Naive thymus-derived CD4-positive, alpha-beta T cell (primary cell): Measurements from ENCODE around the gene SIRT2. TPM values are rescaled to one million over a fixed set of nuclear protein-coding genes. Genes with fewer than 3 reads are reported as not detected.
"Not testable (repeated sequence)": the region's sequence is repeated elsewhere in the genome, so short reads cannot be mapped to it uniquely, and the experiment has no call there.

Source experiments
- ATAC-seq: fragments of 150-1000 bp; cut with Tn5 transposase; 2 replicates; pipeline ENCODE4 v1.10.0; 2021; ENCODE audit warnings: mild to moderate bottlenecking, moderate library complexity
- CTCF ChIA-PET: fragments of 350-600 bp; sonication (Branson Sonifier 250); formaldehyde crosslinking; loops from one replicate; lab custom pipeline; 2021; ENCODE audit warnings: antibody characterized with exemption; lab: Charles Lee
- POLR2A ChIA-PET: fragments of 350-600 bp; sonication (Branson Sonifier 250); formaldehyde crosslinking; loops from one replicate; lab custom pipeline; 2021; ENCODE audit warnings: antibody characterized with exemption, inconsistent platforms; lab: Charles Lee
- DNase-seq, 9 donors: peaks; one replicate each; pipeline versions ENCODE4 v3.0.0 to v3.0.0-alpha.2; 2020 to 2022; ENCODE audit warnings: mixed read lengths in 1 of 9
- H3K27ac ChIP-seq: one replicate; pipeline ENCODE4 v1.7.0; 2013; ENCODE audit warnings: mild to moderate bottlenecking, low read depth, low read length, moderate library complexity
- H3K27me3 ChIP-seq, 2 donors: one replicate each; pipeline ENCODE4 v1.7.0; 2013; ENCODE audit warnings: low read length in 2 of 2, mild to moderate bottlenecking in 2 of 2, moderate library complexity in 2 of 2; ENCODE audit not compliant: control insufficient read depth in 2 of 2, insufficient read depth in 2 of 2
- H3K36me3 ChIP-seq, 3 experiments: 1 replicate in 2 of 3; 2 replicates in 1 of 3; pipeline ENCODE4 v1.7.0; 2013; ENCODE audit warnings: low read length in 3 of 3, mild to moderate bottlenecking in 3 of 3, moderate library complexity in 1 of 3; ENCODE audit not compliant: insufficient read depth in 3 of 3, control insufficient read depth in 2 of 3
- H3K4me1 ChIP-seq, 2 donors: one replicate each; pipeline ENCODE4 v1.7.0; 2013; ENCODE audit warnings: low read length in 2 of 2, mild to moderate bottlenecking in 2 of 2, moderate library complexity in 1 of 2; ENCODE audit not compliant: control insufficient read depth in 2 of 2, insufficient read depth in 2 of 2
- H3K4me3 ChIP-seq: 2 replicates; pipeline ENCODE4 v1.7.0; 2013; ENCODE audit warnings: mild to moderate bottlenecking, low read length
- H3K9me3 ChIP-seq, 3 experiments: 1 replicate in 2 of 3; 2 replicates in 1 of 3; pipeline ENCODE4 v1.7.0; 2013; ENCODE audit warnings: low read length in 3 of 3; ENCODE audit not compliant: control insufficient read depth in 2 of 3
- H3K27ac Mint-ChIP-seq, 9 donors: one replicate each; pipeline ENCODE4 v1.8.0; 2020 to 2022; ENCODE audit warnings: mixed read lengths in 9 of 9, mild to moderate bottlenecking in 8 of 9, moderate library complexity in 5 of 9, inconsistent platforms in 2 of 9
- H3K27me3 Mint-ChIP-seq, 5 donors: one replicate each; pipeline ENCODE4 v1.8.0; 2021 to 2022; ENCODE audit warnings: mixed read lengths in 5 of 5, mild to moderate bottlenecking in 1 of 5
- H3K36me3 Mint-ChIP-seq, 5 donors: one replicate each; pipeline ENCODE4 v1.8.0; 2020 to 2022; ENCODE audit warnings: mixed read lengths in 5 of 5, mild to moderate bottlenecking in 3 of 5, inconsistent platforms in 1 of 5
- H3K4me1 Mint-ChIP-seq, 7 donors: one replicate each; pipeline ENCODE4 v1.8.0; 2020 to 2022; ENCODE audit warnings: mixed read lengths in 7 of 7, mild to moderate bottlenecking in 3 of 7, inconsistent platforms in 1 of 7
- H3K4me3 Mint-ChIP-seq, 10 donors: one replicate each; pipeline ENCODE4 v1.8.0; 2020 to 2022; ENCODE audit warnings: mild to moderate bottlenecking in 10 of 10, mixed read lengths in 10 of 10, moderate library complexity in 6 of 10, inconsistent platforms in 2 of 10
- H3K9me3 Mint-ChIP-seq, 11 donors: one replicate each; pipeline ENCODE4 v1.8.0; 2020 to 2022; ENCODE audit warnings: mixed read lengths in 11 of 11, mild to moderate bottlenecking in 4 of 11, inconsistent platforms in 1 of 11, moderate library complexity in 1 of 11
- intact Hi-C, 2 donors: fragments of 100-400 bp; cut with micrococcal nuclease; formaldehyde crosslinking; loops; one replicate each; pipeline ENCODE4 v1.15.1; 2023
- polyA plus RNA-seq, 2 donors: library from polyadenylated mRNA; unstranded; fragments of 300-500 nt; fragmentation: Illumina TruSeq; gene quantifications; one replicate each; pipeline ENCODE4 v1.2.3, GENCODE V29; 2021
- total RNA-seq, 6 experiments: library from RNA in 5 of 6; stranded (reverse) in 5 of 6; gene quantifications; 1 replicate in 5 of 6; 2 replicates in 1 of 6; pipeline ENCODE4 v1.2.3 and lab custom pipeline; 2021 to 2026

SIRT2 gene
- total and polyA plus RNA-seq, 7 experiments from 2014 or later: 30.7 to 78.5 (median 47.5) TPM

DNA sequence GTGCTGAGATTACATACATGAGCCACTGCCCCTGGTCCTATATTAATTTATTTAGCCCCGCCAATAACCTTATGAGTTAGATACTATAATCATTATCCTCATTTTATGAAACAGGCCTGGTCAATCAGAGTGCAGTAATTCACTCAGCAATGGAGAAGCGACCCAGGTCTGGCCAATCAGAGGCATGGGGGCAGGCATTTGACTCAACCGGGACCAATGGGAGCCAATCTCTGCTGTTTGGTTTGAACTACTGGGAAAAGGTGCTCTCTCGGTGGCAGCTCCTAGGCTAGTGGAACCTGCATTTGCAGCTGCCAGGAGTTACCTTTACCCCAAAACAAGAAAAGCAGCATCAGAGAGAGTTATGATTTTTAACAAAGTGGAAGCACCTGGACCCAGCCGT is 6.6 kb downstream of the SIRT2 start:
- H3K27me3 Mint-ChIP-seq: no peaks in the 10 kb centered on the region
- Histone ChIP-seq H3K4me3 (no peak overlapping the region), H3K27me3 (no peaks in the 10 kb centered on the region), H3K27ac (no peak overlapping the region), H3K9me3 (no peaks in the 10 kb centered on the region), H3K4me1 (peaks cover 0 to under 1% of the 10 kb centered on the region in 2 donors), H3K36me3 (peaks cover 0 to 43% (median 0%) of the 10 kb centered on the region in 3 experiments)
- ATAC-seq (no peak), DNase-seq (no peak)
- H3K36me3 Mint-ChIP-seq: peaks cover 0 to 20% (median 0%) of the 10 kb centered on the region in 5 donors
- no peak overlapping the region for H3K27ac Mint-ChIP-seq
- CTCF ChIA-PET: no interaction called here
- H3K9me3 Mint-ChIP-seq: no peaks in the 10 kb centered on the region
- intact Hi-C loops: no loop called here
- H3K4me1 Mint-ChIP-seq: peaks cover 5 to 21% (median 11%) of the 10 kb centered on the region in 7 donors
- POLR2A ChIA-PET: no interaction called here
- no peak overlapping the region for H3K4me3 Mint-ChIP-seq

DNA sequence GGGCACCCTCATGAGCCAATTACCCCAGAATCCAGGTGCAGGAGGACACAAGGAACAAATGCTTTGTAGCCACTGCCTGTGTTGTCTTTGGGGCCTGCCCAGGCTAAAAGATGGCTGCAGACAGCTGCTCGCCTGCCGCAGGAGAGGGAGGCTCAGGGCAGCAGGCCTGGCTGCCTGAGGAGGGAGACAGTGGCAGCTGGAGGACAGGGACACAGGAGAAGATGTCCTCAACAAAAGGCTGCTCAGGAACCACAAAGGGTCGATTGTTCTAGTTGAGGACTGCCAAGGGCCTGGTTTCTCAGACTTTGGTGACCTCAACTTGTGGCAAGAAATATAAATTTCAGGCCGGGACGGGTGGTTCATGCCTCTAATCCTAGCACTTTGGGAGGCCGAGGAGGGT is 7.6 kb downstream of the SIRT2 start:
- peaks cover 0 to 3% of the 10 kb centered on the region in 2 donors for H3K4me1 ChIP-seq
- Mint-ChIP-seq H3K9me3 (no peaks in the 10 kb centered on the region), H3K4me3 (no peak overlapping the region), H3K27me3 (no peaks in the 10 kb centered on the region), H3K4me1 (peaks cover 0 to 17% (median 8%) of the 10 kb centered on the region in 7 donors), H3K27ac (no peak overlapping the region), H3K36me3 (peaks cover 0 to 20% (median 0%) of the 10 kb centered on the region in 5 donors)
- H3K36me3 ChIP-seq: peaks cover 0 to 43% (median 0%) of the 10 kb centered on the region in 3 experiments
- no peaks in the 10 kb centered on the region for H3K9me3 ChIP-seq
- CTCF ChIA-PET: no interaction called here
- no peak overlapping the region for H3K27ac ChIP-seq
- no peak overlapping the region for H3K4me3 ChIP-seq
- intact Hi-C loops: no loop called here
- no peaks in the 10 kb centered on the region for H3K27me3 ChIP-seq
- DNase-seq: no peak
- POLR2A ChIA-PET: no interaction called here
- no peak for ATAC-seq

GRCh38 chr19:38890686-38891085 is 8.7 kb downstream of the SIRT2 start:
- no peak for ATAC-seq
- DNase-seq: no peak
- no peaks in the 10 kb centered on the region for H3K27me3 ChIP-seq
- peaks cover 0 to 3% of the 10 kb centered on the region in 2 donors for H3K4me1 ChIP-seq
- H3K9me3 Mint-ChIP-seq: no peaks in the 10 kb centered on the region
- peaks cover 0 to 15% (median 3%) of the 10 kb centered on the region in 7 donors for H3K4me1 Mint-ChIP-seq
- H3K27ac ChIP-seq: no peak overlapping the region
- H3K4me3 Mint-ChIP-seq: no peak overlapping the region
- intact Hi-C loops: no loop called here
- H3K27ac Mint-ChIP-seq: no peak overlapping the region
- H3K36me3 ChIP-seq: peaks cover 0 to 43% (median 0%) of the 10 kb centered on the region in 3 experiments
- peaks cover 0 to 20% (median 0%) of the 10 kb centered on the region in 5 donors for H3K36me3 Mint-ChIP-seq
- no peaks in the 10 kb centered on the region for H3K9me3 ChIP-seq
- no peak overlapping the region for H3K4me3 ChIP-seq
- H3K27me3 Mint-ChIP-seq: no peaks in the 10 kb centered on the region
- CTCF ChIA-PET: interaction anchor here (1.6 kb wide), 1 partner anchor 22 kb away, joined by 5 read pairs; no protein-coding TSS in a partner anchor
- POLR2A ChIA-PET: interaction anchor here (0.6 kb wide), 1 partner anchor 37 kb away, joined by 3 read pairs; no protein-coding TSS in a partner anchor

- Histone ChIP-seq H3K36me3 (peaks cover 0 to 43% (median 0%) of the 10 kb centered on the region in 3 experiments), H3K4me1 (peaks cover 0 to 3% of the 10 kb centered on the region in 2 donors), H3K27me3 (no peaks in the 10 kb centered on the region), H3K9me3 (no peaks in the 10 kb centered on the region), H3K27ac (no peak overlapping the region), H3K4me3 (no peak overlapping the region)
- H3K4me1 Mint-ChIP-seq: peaks cover 0 to 8% (median 2%) of the 10 kb centered on the region in 7 donors
- ATAC-seq (no peak), DNase-seq (no peak)
- POLR2A ChIA-PET: no interaction called here
- peaks cover 0 to 20% (median 0%) of the 10 kb centered on the region in 5 donors for H3K36me3 Mint-ChIP-seq
- no peak overlapping the region for H3K27ac Mint-ChIP-seq
- no peak overlapping the region for H3K4me3 Mint-ChIP-seq
- CTCF ChIA-PET: interaction anchor here (1.6 kb wide), 1 partner anchor 21 kb away, joined by 5 read pairs; no protein-coding TSS in a partner anchor
- intact Hi-C loops: no loop called here
- H3K9me3 Mint-ChIP-seq: no peaks in the 10 kb centered on the region
- no peaks in the 10 kb centered on the region for H3K27me3 Mint-ChIP-seq
Measured at GRCh38 chr19:38889803-38890202, 9.6 kb downstream of the SIRT2 start.

- Mint-ChIP-seq H3K36me3 (peaks cover 0 to 20% (median 0%) of the 10 kb centered on the region in 5 donors), H3K27me3 (no peaks in the 10 kb centered on the region), H3K4me1 (peaks cover 0 to 5% (median 2%) of the 10 kb centered on the region in 7 donors), H3K27ac (no peak overlapping the region), H3K4me3 (no peak overlapping the region), H3K9me3 (no peaks in the 10 kb centered on the region)
- intact Hi-C loops: no loop called here
- Histone ChIP-seq H3K36me3 (peaks cover 0 to 40% (median 0%) of the 10 kb centered on the region in 3 experiments), H3K9me3 (no peaks in the 10 kb centered on the region), H3K27me3 (no peaks in the 10 kb centered on the region), H3K4me3 (no peak overlapping the region), H3K27ac (no peak overlapping the region), H3K4me1 (peaks cover 0 to 3% of the 10 kb centered on the region in 2 donors)
- ChIA-PET POLR2A (interaction anchor here (2.2 kb wide), 2 partner anchors 10 to 40 kb away, joined by 7 to 13 read pairs; partner anchors contain the start of gene RINL), CTCF (interaction anchor here (2.2 kb wide), 1 partner anchor 486 kb away, joined by 14 read pairs; the partner anchor contains the start of gene FAM98C)
- DNase-seq (no peak), ATAC-seq (no peak)
Measured at GRCh38 chr19:38888876-38889275, 10.5 kb downstream of the SIRT2 start.

- Histone ChIP-seq H3K36me3 (peaks cover 0 to 20% (median 0%) of the 10 kb centered on the region in 3 experiments), H3K4me1 (peaks cover 3 to 14% of the 10 kb centered on the region in 2 donors)
- Mint-ChIP-seq H3K4me1 (peaks cover 0 to 15% (median 4%) of the 10 kb centered on the region in 7 donors), H3K36me3 (peaks cover 0 to 12% (median 0%) of the 10 kb centered on the region in 5 donors)
- POLR2A ChIA-PET: interaction anchor here (0.7 to 1.2 kb wide), 2 partner anchors 53 to 478 kb away, joined by 3 to 4 read pairs; partner anchors contain the start of gene ECH1
- H3K9me3 ChIP-seq, H3K27ac Mint-ChIP-seq, H3K9me3 Mint-ChIP-seq, intact Hi-C loops, DNase-seq, ATAC-seq, CTCF ChIA-PET, H3K4me3 ChIP-seq, H3K27me3 ChIP-seq, H3K27ac ChIP-seq, H3K4me3 Mint-ChIP-seq, H3K27me3 Mint-ChIP-seq: not testable (repeated sequence)
Measured at GRCh38 chr19:38884691-38885090, 14.7 kb downstream of the SIRT2 start.
